ENCODE measurements around the gene DRAXIN.

Gene DRAXIN

GRCh38 chr1:11744287-11744686, 52.8 kb downstream of the DRAXIN start:
- H3K27me3 ChIP-seq (ENCODE audit: insufficient read depth, poor library complexity, severe bottlenecking): no peaks in the 10 kb centered on the region
- DNase-seq (ENCODE audit: low read depth in 1 of 2, low spot score in 1 of 2): no peak
- no peak overlapping the region for H3K27ac ChIP-seq (replicated peaks)
- TF ChIP-seq POLR2AphosphoS5 (IDR thresholded peaks at IDR 0.05; ENCODE audit: low read depth) (no peak), REST (IDR thresholded peaks at IDR 0.05; ENCODE audit: insufficient replicate concordance, low read depth) (no peak), SPI1 (IDR thresholded peaks at IDR 0.05; ENCODE audit: borderline replicate concordance, low read depth) (no peak), CTCF (IDR thresholded peaks at IDR 0.05; ENCODE audit: insufficient read depth, low read length) (no peak), GABPA (IDR thresholded peaks at IDR 0.05; ENCODE audit: low read depth) (no peak)
- no peak overlapping the region for H3K4me3 ChIP-seq (replicated peaks; ENCODE audit: insufficient read depth, low read length)

GRCh38 chr1:11746092-11746491, 54.6 kb downstream of the DRAXIN start:
- no peak for TF ChIP-seq REST (IDR thresholded peaks at IDR 0.05; ENCODE audit: insufficient replicate concordance, low read depth)
- TF ChIP-seq CTCF (IDR thresholded peaks at IDR 0.05; ENCODE audit: insufficient read depth, low read length): no peak
- H3K4me3 ChIP-seq (replicated peaks; ENCODE audit: insufficient read depth, low read length): no peak overlapping the region
- no peak for DNase-seq (ENCODE audit: low read depth in 1 of 2, low spot score in 1 of 2)
- H3K27ac ChIP-seq (replicated peaks): no peak overlapping the region
- H3K27me3 ChIP-seq (ENCODE audit: insufficient read depth, poor library complexity, severe bottlenecking): no peaks in the 10 kb centered on the region

- no peak overlapping the region for H3K4me3 ChIP-seq (replicated peaks; ENCODE audit: insufficient read depth, low read length)
- no peak for TF ChIP-seq POLR2AphosphoS5 (IDR thresholded peaks at IDR 0.05; ENCODE audit: low read depth)
- no peak for TF ChIP-seq GABPA (IDR thresholded peaks at IDR 0.05; ENCODE audit: low read depth)
- no peak for TF ChIP-seq SPI1 (IDR thresholded peaks at IDR 0.05; ENCODE audit: borderline replicate concordance, low read depth)
- no peak for TF ChIP-seq REST (IDR thresholded peaks at IDR 0.05; ENCODE audit: insufficient replicate concordance, low read depth)
- TF ChIP-seq CTCF (IDR thresholded peaks at IDR 0.05; ENCODE audit: insufficient read depth, low read length): no peak
- no peak for DNase-seq (ENCODE audit: low read depth in 1 of 2, low spot score in 1 of 2)
- no peak overlapping the region for H3K27ac ChIP-seq (replicated peaks)
- H3K27me3 ChIP-seq (ENCODE audit: insufficient read depth, poor library complexity, severe bottlenecking): no peaks in the 10 kb centered on the region
These were observed 55.4 kb downstream of the DRAXIN start for GRCh38 chr1:11746795-11747487.
